ENCODE measurements around the gene CTDSP1.
A peak's percentile ranks its signal among the peaks of the same experiment; 100 is the strongest.

Gene CTDSP1

DNA sequence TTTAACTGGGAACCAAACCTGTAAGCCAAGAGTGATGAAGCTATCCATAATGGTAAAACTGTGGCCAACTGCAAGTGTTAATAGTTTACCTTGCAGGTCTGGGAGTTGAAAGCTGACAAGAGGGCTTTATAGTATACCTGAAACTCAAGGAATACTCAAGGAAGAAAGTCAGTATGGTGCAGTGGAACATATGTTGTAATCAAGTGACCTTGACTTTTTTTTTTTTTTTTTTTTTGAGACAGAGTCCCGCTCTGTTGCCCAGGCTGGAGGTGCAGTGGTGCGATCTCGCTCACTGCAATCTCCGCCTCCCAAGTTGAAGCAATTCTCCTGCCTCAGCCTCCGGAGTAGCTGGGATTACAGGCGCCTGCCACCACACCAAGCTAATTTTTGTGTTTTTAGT is 46.9 kb downstream of the CTDSP1 start:
- ATAC-seq (replicated peaks) (no peak), DNase-seq (no peak)
- Mint-ChIP-seq H3K4me1 (ENCODE audit: low read depth in 2 of 2) (no peaks in the 10 kb centered on the region), H3K27ac (no peak overlapping the region), H3K9me3 (no peaks in the 10 kb centered on the region), H3K27me3 (no peaks in the 10 kb centered on the region), H3K36me3 (ENCODE audit: insufficient read depth) (peaks cover 11% of the 10 kb centered on the region), H3K4me3 (no peak overlapping the region)

DNA sequence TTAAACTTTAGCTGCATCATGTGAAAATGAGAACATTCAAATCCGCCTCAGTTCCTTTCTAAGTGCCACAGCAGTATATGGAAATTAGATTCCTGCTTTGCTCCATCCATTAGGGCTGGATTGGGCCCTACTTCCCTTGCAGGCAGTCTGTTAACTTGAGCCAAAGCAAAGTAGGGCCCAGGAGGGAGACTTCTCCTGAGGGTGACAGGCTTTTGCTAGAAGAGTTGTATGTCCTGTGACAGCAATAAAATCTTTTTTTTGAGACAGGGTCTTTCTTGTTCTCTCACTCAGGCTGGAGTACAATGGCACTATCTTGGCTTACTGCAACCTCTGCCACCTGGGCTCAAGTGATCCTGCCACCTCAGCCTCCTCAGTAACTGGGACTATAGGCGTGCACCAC is 47.4 kb downstream of the CTDSP1 start:
- Mint-ChIP-seq H3K4me3 (no peak overlapping the region), H3K27me3 (no peaks in the 10 kb centered on the region), H3K27ac (no peak overlapping the region), H3K4me1 (ENCODE audit: low read depth in 2 of 2) (no peaks in the 10 kb centered on the region), H3K36me3 (ENCODE audit: insufficient read depth) (peaks cover 11% of the 10 kb centered on the region), H3K9me3 (no peaks in the 10 kb centered on the region)
- DNase-seq (no peak), ATAC-seq (replicated peaks) (no peak)

DNA sequence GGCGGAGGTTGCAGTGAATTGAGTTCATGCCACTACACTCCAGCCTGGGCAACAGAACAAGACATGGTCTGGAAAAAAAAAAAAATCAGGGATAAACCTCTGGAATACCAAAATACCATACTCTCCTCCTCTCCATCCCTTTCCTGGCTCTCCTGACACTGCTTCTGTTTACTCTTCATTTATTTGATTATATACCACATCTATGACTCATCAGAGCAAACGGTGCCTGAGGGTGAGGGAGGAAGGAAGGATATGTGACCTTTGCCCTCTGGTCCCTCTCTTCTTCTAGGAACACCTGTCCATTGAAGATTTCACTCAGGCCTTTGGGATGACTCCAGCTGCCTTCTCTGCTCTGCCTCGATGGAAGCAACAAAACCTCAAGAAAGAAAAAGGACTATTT is 49.3 kb downstream of the CTDSP1 start:
- no peaks in the 10 kb centered on the region for H3K27me3 Mint-ChIP-seq
- no peaks in the 10 kb centered on the region for H3K9me3 Mint-ChIP-seq
- ATAC-seq (replicated peaks), result no peak
- peak overlapping the region in 1 of 2 donors; percentile 59 for H3K27ac Mint-ChIP-seq
- peaks cover 16% of the 10 kb centered on the region for H3K36me3 Mint-ChIP-seq (ENCODE audit: insufficient read depth)
- no peak for DNase-seq
- no peak overlapping the region for H3K4me3 Mint-ChIP-seq
- no peaks in the 10 kb centered on the region for H3K4me1 Mint-ChIP-seq (ENCODE audit: low read depth in 2 of 2)

DNA sequence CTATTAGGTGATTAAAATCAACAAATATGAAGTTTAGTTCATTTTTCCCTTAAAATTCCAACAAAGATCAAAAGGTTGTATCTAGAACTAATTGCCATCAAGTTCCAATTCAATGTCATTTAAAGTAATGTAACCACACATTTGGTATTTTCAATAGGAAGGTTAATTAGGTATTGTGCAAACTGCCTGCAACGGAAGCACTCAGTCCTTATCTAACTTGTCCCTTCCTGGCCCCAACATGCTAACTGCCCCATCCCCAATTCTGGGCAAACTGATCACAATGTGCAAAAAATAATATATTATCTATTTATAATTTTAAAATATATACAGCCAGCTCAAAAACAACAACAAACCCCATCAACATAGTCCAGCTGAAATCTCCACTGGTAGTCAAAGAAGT is 52.4 kb downstream of the CTDSP1 start:
- peaks cover 41% of the 10 kb centered on the region for H3K36me3 Mint-ChIP-seq (ENCODE audit: insufficient read depth)
- no peak for ATAC-seq (replicated peaks)

More for the DNA sequence above, 52.4 kb downstream of the CTDSP1 start:
- Mint-ChIP-seq H3K4me1 (ENCODE audit: low read depth in 2 of 2) (no peaks in the 10 kb centered on the region), H3K4me3 (no peak overlapping the region), H3K27me3 (no peaks in the 10 kb centered on the region), H3K9me3 (peaks cover 2 to 9% of the 10 kb centered on the region in 2 donors), H3K27ac (no peak overlapping the region)
- no peak for DNase-seq

Data from effector memory CD8-positive, alpha-beta T cell (primary cell).